GM12878 (cell line): ENCODE measurements around the gene ABCC1. TPM values are rescaled to one million over a fixed set of nuclear protein-coding genes. Genes with fewer than 3 reads are reported as not detected.

Experiments
- ATAC-seq: fragments of 200-7000 bp; cut with Tn5 transposase; 3 replicates; pipeline ENCODE4 v1.9.1; 2020; ENCODE audit warnings: mild to moderate bottlenecking, moderate library complexity
- BruUV-seq: library from RNA; stranded (reverse); fragments of 400-500 nt; replicated peaks from 2 replicates; lab custom pipeline; 2021; lab: Mats Ljungman, UMichigan
- CTCF ChIA-PET: fragments of 300-600 bp; sonication (Branson Sonifier 250); formaldehyde crosslinking; extraction: SDS; loops from one replicate; lab custom pipeline; 2021; ENCODE audit warnings: inconsistent platforms; lab: Yijun Ruan, JAX
- POLR2A ChIA-PET: fragments of 350-600 bp; formaldehyde crosslinking; extraction: SDS; loops from one replicate; lab custom pipeline; 2021; ENCODE audit warnings: inconsistent platforms; lab: Charles Lee
- RAD21 ChIA-PET: fragments of 300-600 bp; sonication (Branson Sonifier 250); formaldehyde crosslinking; loops from one replicate; lab custom pipeline; 2023; ENCODE audit warnings: antibody characterized with exemption; ENCODE audit not compliant: unreplicated experiment; lab: Charles Lee
- SMC1A ChIA-PET: fragments of 300-600 bp; sonication (Branson Sonifier 250); formaldehyde crosslinking; loops from one replicate; lab custom pipeline; 2023; ENCODE audit not compliant: unreplicated experiment, uncharacterized antibody; lab: Charles Lee
- DNase-seq: peaks from one replicate; pipeline ENCODE4 v3.0.0-alpha.2; 2011; ENCODE audit warnings: low read depth, low spot score
- FAIRE-seq: peaks from 3 replicates; lab custom pipeline; 2011; peaks lifted over from hg19 to GRCh38; lab: Jason Lieb, UNC
- H2AFZ ChIP-seq: 2 replicates; pipeline ENCODE4 v1.6.0; 2011; ENCODE audit warnings: low read depth, low read length, control low read depth; ENCODE audit not compliant: control insufficient read depth
- H3K27ac ChIP-seq: 2 replicates; pipeline ENCODE4 v1.5.1; 2011; ENCODE audit warnings: control low read depth; ENCODE audit not compliant: control insufficient read depth, insufficient read depth
- H3K27me3 ChIP-seq, 2 experiments: replicated peaks in 1 of 2; 2 replicates each; pipeline versions ENCODE4 v1.6.0 to v1.6.1; 2011; ENCODE audit warnings: low read length in 1 of 2; ENCODE audit not compliant: control insufficient read depth in 2 of 2, insufficient read depth in 2 of 2
- H3K36me3 ChIP-seq, 2 experiments: 2 replicates each; pipeline ENCODE4 v1.5.1; 2011; ENCODE audit warnings: low read length in 1 of 2; ENCODE audit not compliant: control insufficient read depth in 2 of 2, insufficient read depth in 2 of 2
- H3K4me1 ChIP-seq: 2 replicates; pipeline ENCODE4 v1.6.1; 2011; ENCODE audit warnings: mild to moderate bottlenecking, low read length, moderate library complexity, mixed read lengths; ENCODE audit not compliant: control insufficient read depth, insufficient read depth
- H3K4me2 ChIP-seq: 2 replicates; pipeline ENCODE4 v1.6.0; 2011; ENCODE audit warnings: control low read depth; ENCODE audit not compliant: control insufficient read depth, insufficient read depth
- H3K4me3 ChIP-seq: fragments of 200-600 bp; sonication (generic); 2 replicates; pipeline ENCODE4 v1.5.1; 2016
- H3K79me2 ChIP-seq: 2 replicates; pipeline ENCODE4 v1.6.0; 2011; ENCODE audit warnings: low read length; ENCODE audit not compliant: control insufficient read depth, insufficient read depth
- H3K9ac ChIP-seq: 2 replicates; pipeline ENCODE4 v1.8.0; 2011; ENCODE audit warnings: low read length, control low read depth, mixed read lengths; ENCODE audit not compliant: control insufficient read depth, insufficient read depth
- H3K9me3 ChIP-seq: replicated peaks from 3 replicates; pipeline ENCODE4 v1.5.1; 2011; ENCODE audit warnings: mild to moderate bottlenecking, low read length; ENCODE audit not compliant: control insufficient read depth, insufficient read depth
- H4K20me1 ChIP-seq: 2 replicates; pipeline ENCODE4 v1.6.0; 2011; ENCODE audit not compliant: control insufficient read depth, insufficient read depth
- BHLHE40 ChIP-seq, 2 experiments: fragments of 450-650 bp in 1 of 2; IDR thresholded peaks; 2 replicates each; pipeline ENCODE4 v1.6.1; 2011 to 2017; ENCODE audit warnings: low read depth in 2 of 2, borderline replicate concordance in 1 of 2, improper control_type of control experiment in 1 of 2, low read length in 1 of 2, mild to moderate bottlenecking in 1 of 2
- ESRRA ChIP-seq: IDR thresholded peaks from 2 replicates; pipeline ENCODE4 v1.6.1; 2012; ENCODE audit warnings: mild to moderate bottlenecking, low read length, improper control_type of control experiment
- IKZF1 ChIP-seq: fragments of 450-650 bp; conservative IDR thresholded peaks from 2 replicates; pipeline ENCODE4 v1.6.1; 2017; ENCODE audit warnings: antibody characterized with exemption, mild to moderate bottlenecking
- NBN ChIP-seq: fragments of 450-650 bp; IDR thresholded peaks from 2 replicates; pipeline ENCODE4 v1.6.1; 2016
- NR2F1 ChIP-seq: fragments of 450-650 bp; conservative IDR thresholded peaks from 2 replicates; pipeline ENCODE4 v1.6.1; 2017; ENCODE audit warnings: mild to moderate bottlenecking
- ZNF384 ChIP-seq: IDR thresholded peaks from 2 replicates; pipeline ENCODE4 v1.6.1; 2012; ENCODE audit warnings: low read depth, mild to moderate bottlenecking, low read length, improper control_type of control experiment, borderline replicate concordance
- WGBS: methylation state at CpG from one replicate; pipeline ENCODE4 v1.1.6; 2016; ENCODE audit warnings: low lambda C conversion rate; ENCODE audit not compliant: insufficient replicate concordance, insufficient coverage; ENCODE audit errors: missing lambda C conversion rate; 5-methylcytosine and 5-hydroxymethylcytosine counted together
- in situ Hi-C: fragments of 300-500 bp; cut with MboI; formaldehyde crosslinking; loops from 9 replicates; pipeline ENCODE4 v1.14.3; 2018; ENCODE audit warnings: mixed read lengths
- intact Hi-C: fragments of 100-400 bp; cut with micrococcal nuclease; formaldehyde crosslinking; loops from one replicate; pipeline ENCODE4 v1.14.2; 2022; ENCODE audit not compliant: unreplicated experiment
- polyA plus RNA-seq, 11 experiments: library from polyadenylated mRNA; depleted of rRNA in 4 of 11; unstranded in 6 of 11; stranded (reverse) in 5 of 11; fragments of >200 nt; fragmentation: Nextera tagmentation in 4 of 11; fragmentation: Illumina TruSeq in 1 of 11; extraction: Ambion mirVana in 4 of 11; extraction: Trizol in 1 of 11; gene quantifications; 1 replicate in 1 of 11; 2 replicates in 10 of 11; pipeline versions ENCODE4 v1.2.1 to v1.2.3, GENCODE V29; 2011 to 2016; ENCODE audit warnings: inconsistent platforms in 2 of 11, missing spikeins in 2 of 11, low read depth in 1 of 11
- total RNA-seq, 4 experiments: library from RNA; depleted of rRNA in 3 of 4; stranded (reverse); fragments of >200 nt in 3 of 4; fragmentation: Illumina TruSeq in 1 of 4; extraction: Trizol in 1 of 4; gene quantifications; 2 replicates each; pipeline versions ENCODE4 v1.2.1 to v1.2.3, GENCODE V29; 2013 to 2021

ABCC1 gene
- total and polyA plus RNA-seq, 10 of the 15 experiments (the other 5 are each of a cell fraction or from before 2014, with no cell fraction given), result 3.2 to 44.6 (median 14.5) TPM

- Histone ChIP-seq H3K4me1 (peaks cover 16% of the 10 kb centered on the region), H3K27me3 (no peaks in the 10 kb centered on the region), H3K4me2 (peak overlapping the region; percentile 67), H3K9ac (peak overlapping the region; percentile 24; the same call in 1 of the 2 replicates), H4K20me1 (peaks cover 4% of the 10 kb centered on the region), H3K27ac (peak overlapping the region; percentile 66), H3K36me3 (peaks cover 2 to 3% of the 10 kb centered on the region in 2 experiments; a peak in 3 of 4 replicates), H3K79me2 (peaks cover 75% of the 10 kb centered on the region), H3K9me3 (no peaks in the 10 kb centered on the region), H3K4me3 (peak overlapping the region; percentile 67), H2AFZ (no peak overlapping the region)
- FAIRE-seq (no peak), DNase-seq (no peak), ATAC-seq (peak; percentile 8)
- CTCF ChIA-PET, result interaction anchor here (1.3 kb wide), 1 partner anchor 12 kb away, joined by 4 read pairs; no protein-coding TSS in a partner anchor
- POLR2A ChIA-PET, result interaction anchor here (0.5 to 2.9 kb wide), 6 partner anchors 8 to 156 kb away, joined by 5 to 21 read pairs (median 6); partner anchors contain the start of gene CEP20
- TF ChIP-seq NBN (no peak), ZNF384 (0 out of 2 replicates have a peak, but pooled peaks have one; percentile 28), BHLHE40 (IDR thresholded peaks at IDR 0.05; ENCODE audit: borderline replicate concordance in 1 of 2, low read depth in 2 of 2, low read length in 1 of 2) (peak; percentile 25 to 50; a peak in 2 of 4 replicates), ESRRA (peak; percentile 27; the same call in 1 of the 2 replicates), NR2F1 (peak; percentile 49), IKZF1 (0 out of 2 replicates have a peak, but pooled peaks have one; percentile 27)
- RAD21 ChIA-PET, result interaction anchor here (0.9 to 2.8 kb wide), 4 partner anchors 7 to 73 kb away, joined by 3 to 28 read pairs (median 10); partner anchors contain the start of gene CEP20
- 36% methylated on average over 5 of the region's 5 CpGs for WGBS
- in situ Hi-C loops, result no loop called here
- TSS peak; percentile 48 for BruUV-seq
- intact Hi-C loops, result loop anchor here (5.0 kb wide), 1 partner anchor 75 kb away; no protein-coding TSS in a partner anchor
- SMC1A ChIA-PET, result interaction anchor here (1.3 to 5.3 kb wide), 2 partner anchors 56 to 64 kb away, joined by 5 to 31 read pairs; partner anchors contain the start of gene CEP20
Observed at GRCh38 chr16:15952265-15952711, 2.9 kb downstream of the ABCC1 start.
